Common myeloid progenitor, CD34-positive (primary cell): ENCODE measurements around the gene AMMECR1.
A peak's percentile ranks its signal among the peaks of the same experiment; 100 is the strongest.

ENCODE experiments used
- CTCF ChIA-PET: fragments of 350-600 bp; sonication (Branson Sonifier 250); formaldehyde crosslinking; loops from one replicate; lab custom pipeline; 2021; ENCODE audit warnings: antibody characterized with exemption; lab: Charles Lee
- POLR2A ChIA-PET: fragments of 350-600 bp; sonication (Branson Sonifier 250); formaldehyde crosslinking; loops from one replicate; lab custom pipeline; 2021; ENCODE audit warnings: antibody characterized with exemption; lab: Charles Lee
- DNase-seq, 3 donors: peaks; one replicate each; pipeline versions ENCODE4 v3.0.0 to v3.0.0-alpha.2; 2013
- H3K27ac ChIP-seq, 2 experiments: 1 replicate in 1 of 2; 2 replicates in 1 of 2; pipeline ENCODE4 v1.7.0; 2013; ENCODE audit warnings: inconsistent platforms in 2 of 2, low read length in 2 of 2, mild to moderate bottlenecking in 2 of 2, low read depth in 1 of 2, moderate library complexity in 1 of 2; ENCODE audit not compliant: severe bottlenecking in 2 of 2, insufficient read depth in 1 of 2, poor library complexity in 1 of 2
- H3K27me3 ChIP-seq, 5 experiments: replicated peaks in 2 of 5; 1 replicate in 3 of 5; 2 replicates in 2 of 5; pipeline versions ENCODE4 v1.6.1 to v1.7.0; 2013; ENCODE audit warnings: low read length in 4 of 5, mild to moderate bottlenecking in 2 of 5, moderate library complexity in 2 of 5, inconsistent platforms in 1 of 5; ENCODE audit not compliant: insufficient read depth in 5 of 5, control insufficient read depth in 4 of 5
- H3K36me3 ChIP-seq, 4 experiments: 1 replicate in 2 of 4; 2 replicates in 2 of 4; pipeline versions ENCODE4 v1.6.1 to v1.7.0; 2013; ENCODE audit warnings: low read length in 3 of 4, control low read depth in 1 of 4, mild to moderate bottlenecking in 1 of 4; ENCODE audit not compliant: control insufficient read depth in 4 of 4, insufficient read depth in 4 of 4
- H3K4me1 ChIP-seq, 4 experiments: 1 replicate in 3 of 4; 2 replicates in 1 of 4; pipeline versions ENCODE4 v1.6.1 to v1.7.1; 2013; ENCODE audit warnings: low read length in 3 of 4, mild to moderate bottlenecking in 3 of 4, control low read depth in 1 of 4, inconsistent platforms in 1 of 4, moderate library complexity in 1 of 4; ENCODE audit not compliant: control insufficient read depth in 4 of 4, insufficient read depth in 4 of 4; ENCODE audit errors: control extremely low read depth in 1 of 4
- H3K4me3 ChIP-seq, 7 experiments: 1 replicate in 4 of 7; 2 replicates in 3 of 7; pipeline versions ENCODE4 v1.5.1 to v1.7.0; 2013; ENCODE audit warnings: mild to moderate bottlenecking in 7 of 7, low read length in 6 of 7, moderate library complexity in 6 of 7, inconsistent platforms in 2 of 7, low read depth in 2 of 7, control low read depth in 1 of 7; ENCODE audit not compliant: insufficient read depth in 4 of 7, control insufficient read depth in 1 of 7; ENCODE audit errors: extremely low read depth in 1 of 7
- H3K9me3 ChIP-seq, 5 experiments: 1 replicate in 4 of 5; 2 replicates in 1 of 5; pipeline versions ENCODE4 v1.6.1 to v1.7.1; 2013; ENCODE audit warnings: low read length in 4 of 5, mild to moderate bottlenecking in 2 of 5, inconsistent platforms in 1 of 5, low read depth in 1 of 5, moderate library complexity in 1 of 5; ENCODE audit not compliant: control insufficient read depth in 4 of 5, insufficient read depth in 2 of 5; ENCODE audit errors: control extremely low read depth in 1 of 5
- WGBS: methylation state at CpG from one replicate; pipeline ENCODE4 v1.1.5; 2013; ENCODE audit not compliant: insufficient coverage; 5-methylcytosine and 5-hydroxymethylcytosine counted together

AMMECR1 gene

GRCh38 chrX:110282922-110283321 is 35.0 kb downstream of the AMMECR1 start:
- H3K36me3 ChIP-seq: peaks cover 0 to 2% (median 0%) of the 10 kb centered on the region in 4 experiments
- ChIA-PET POLR2A (no interaction called here), CTCF (no interaction called here)
- H3K4me3 ChIP-seq: no peak overlapping the region
- peaks cover 0 to 3% (median 0%) of the 10 kb centered on the region in 5 experiments for H3K9me3 ChIP-seq
- no peak for DNase-seq
- H3K27me3 ChIP-seq: no peaks in the 10 kb centered on the region
- H3K27ac ChIP-seq: no peak overlapping the region
- no peaks in the 10 kb centered on the region for H3K4me1 ChIP-seq

GRCh38 chrX:110281377-110281776 is 36.5 kb downstream of the AMMECR1 start:
- H3K36me3 ChIP-seq: peaks cover 0 to 2% (median 0%) of the 10 kb centered on the region in 4 experiments
- CTCF ChIA-PET: no interaction called here
- WGBS: 100% methylated on average over 1 of the region's 2 CpGs

GRCh38 chrX:110280954-110281353 is 36.9 kb downstream of the AMMECR1 start:
- ChIA-PET CTCF (no interaction called here), POLR2A (no interaction called here)
- Histone ChIP-seq H3K36me3 (peaks cover 0 to 2% (median 0%) of the 10 kb centered on the region in 4 experiments), H3K4me1 (peaks cover 0 to 12% (median 1%) of the 10 kb centered on the region in 4 experiments), H3K27me3 (no peaks in the 10 kb centered on the region), H3K9me3 (peaks cover 0 to 3% (median 0%) of the 10 kb centered on the region in 5 experiments), H3K4me3 (no peak overlapping the region), H3K27ac (no peak overlapping the region)
- DNase-seq: no peak

More at GRCh38 chrX:110281377-110281776, 36.5 kb downstream of the AMMECR1 start:
- no peak overlapping the region for H3K4me3 ChIP-seq
- no peaks in the 10 kb centered on the region for H3K27me3 ChIP-seq
- POLR2A ChIA-PET: no interaction called here
- peaks cover 0 to 12% (median 1%) of the 10 kb centered on the region in 4 experiments for H3K4me1 ChIP-seq
- H3K27ac ChIP-seq: no peak overlapping the region
- DNase-seq: no peak
- peaks cover 0 to 3% (median 0%) of the 10 kb centered on the region in 5 experiments for H3K9me3 ChIP-seq

GRCh38 chrX:110277609-110278008 is 40.3 kb downstream of the AMMECR1 start:
- ChIA-PET CTCF (interaction anchor here (1.5 kb wide), 1 partner anchor 14 kb away, joined by 3 read pairs; no protein-coding TSS in a partner anchor), POLR2A (no interaction called here)
- Histone ChIP-seq H3K4me1 (peaks cover 0 to 12% (median 1%) of the 10 kb centered on the region in 4 experiments), H3K27ac (no peak overlapping the region), H3K27me3 (no peaks in the 10 kb centered on the region), H3K36me3 (no peaks in the 10 kb centered on the region), H3K4me3 (no peak overlapping the region), H3K9me3 (peaks cover 0 to 4% (median 0%) of the 10 kb centered on the region in 5 experiments)
- no CpG with 5 or more reads among the region's 1 CpG for WGBS
- no peak for DNase-seq

- 60% methylated on average over 2 of the region's 2 CpGs for WGBS
- no peaks in the 10 kb centered on the region for H3K36me3 ChIP-seq
- CTCF ChIA-PET: no interaction called here
- no peak overlapping the region for H3K27ac ChIP-seq
- H3K4me1 ChIP-seq: peaks cover 0 to 12% (median 1%) of the 10 kb centered on the region in 4 experiments
- no peaks in the 10 kb centered on the region for H3K27me3 ChIP-seq
- DNase-seq: no peak
- H3K9me3 ChIP-seq: peaks cover 0 to 4% (median 0%) of the 10 kb centered on the region in 5 experiments
- no peak overlapping the region for H3K4me3 ChIP-seq
- POLR2A ChIA-PET: no interaction called here
Measured at GRCh38 chrX:110276778-110277177, 41.1 kb downstream of the AMMECR1 start.

GRCh38 chrX:110268886-110269285 is 49.0 kb downstream of the AMMECR1 start:
- no CpG with 5 or more reads among the region's 1 CpG for WGBS
- Histone ChIP-seq H3K27me3 (no peaks in the 10 kb centered on the region), H3K27ac (no peak overlapping the region), H3K4me1 (peaks cover 0 to 9% (median 4%) of the 10 kb centered on the region in 4 experiments), H3K4me3 (no peak overlapping the region), H3K9me3 (no peaks in the 10 kb centered on the region), H3K36me3 (no peaks in the 10 kb centered on the region)
- DNase-seq: peak in 2 of 3 donors; percentile 8 to 20
- CTCF ChIA-PET: interaction anchor here (1.0 kb wide), 1 partner anchor 50 kb away, joined by 3 read pairs; the partner anchor contains the start of gene AMMECR1
- POLR2A ChIA-PET: no interaction called here

- no CpG with 5 or more reads among the region's 6 CpGs for WGBS
- H3K36me3 ChIP-seq: no peaks in the 10 kb centered on the region
- H3K4me1 ChIP-seq: peaks cover 0 to 9% (median 4%) of the 10 kb centered on the region in 4 experiments
- no peak for DNase-seq
- H3K27ac ChIP-seq: no peak overlapping the region
- no peaks in the 10 kb centered on the region for H3K27me3 ChIP-seq
- ChIA-PET CTCF (no interaction called here), POLR2A (no interaction called here)
- no peak overlapping the region for H3K4me3 ChIP-seq
- no peaks in the 10 kb centered on the region for H3K9me3 ChIP-seq
Measured at GRCh38 chrX:110268395-110268794, 49.5 kb downstream of the AMMECR1 start.
